GM18861 (cell line): ENCODE measurements around the gene RTN4RL2.

ENCODE experiments used
- ATAC-seq: cut with Tn5 transposase; IDR thresholded peaks from one replicate; pipeline ENCODE4 v1.9.1; 2021; ENCODE audit not compliant: unreplicated experiment

RTN4RL2 gene

DNA sequence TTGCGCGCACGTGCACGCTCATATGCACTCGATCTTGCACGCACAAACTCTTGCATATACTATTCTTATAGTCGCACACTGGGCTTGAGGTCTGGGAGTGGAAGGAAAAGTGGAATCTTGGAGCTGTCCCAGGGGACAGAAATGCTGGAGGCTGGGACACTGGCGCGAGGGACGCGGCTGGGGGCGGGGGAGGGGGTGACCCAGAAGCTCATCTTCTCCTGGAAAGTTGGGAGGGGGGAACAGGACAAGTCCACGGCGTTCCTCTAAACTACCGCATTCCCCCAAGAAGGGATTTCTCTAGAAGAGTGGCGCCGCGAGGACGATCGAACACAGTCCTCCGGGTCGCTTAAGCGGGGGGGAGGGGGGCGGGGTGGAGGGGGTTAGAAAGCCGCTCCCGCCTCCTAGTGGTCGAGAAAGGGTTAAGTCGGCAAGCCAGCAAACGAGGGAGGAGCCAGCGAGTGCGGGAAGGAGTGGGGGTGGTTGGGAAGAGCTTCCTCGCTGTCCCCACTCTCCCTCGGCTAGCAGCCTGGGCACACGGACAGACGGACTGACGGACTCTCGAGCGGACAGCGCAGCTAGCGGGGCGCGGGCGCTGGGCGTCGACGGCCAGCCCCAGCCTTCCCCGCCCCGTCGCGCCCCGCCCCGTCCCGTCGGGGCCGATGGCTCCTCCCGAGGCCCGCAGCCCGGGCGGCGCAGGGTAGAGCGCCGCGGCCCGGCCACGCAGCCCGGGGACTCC lies at the start of gene RTN4RL2:
TSS of gene RTN4RL2 (plus strand) at position 507 of the 736 bp plus-strand sequence. CDS start 338 bp downstream, outside the sequence.
- ATAC-seq: no peak

DNA sequence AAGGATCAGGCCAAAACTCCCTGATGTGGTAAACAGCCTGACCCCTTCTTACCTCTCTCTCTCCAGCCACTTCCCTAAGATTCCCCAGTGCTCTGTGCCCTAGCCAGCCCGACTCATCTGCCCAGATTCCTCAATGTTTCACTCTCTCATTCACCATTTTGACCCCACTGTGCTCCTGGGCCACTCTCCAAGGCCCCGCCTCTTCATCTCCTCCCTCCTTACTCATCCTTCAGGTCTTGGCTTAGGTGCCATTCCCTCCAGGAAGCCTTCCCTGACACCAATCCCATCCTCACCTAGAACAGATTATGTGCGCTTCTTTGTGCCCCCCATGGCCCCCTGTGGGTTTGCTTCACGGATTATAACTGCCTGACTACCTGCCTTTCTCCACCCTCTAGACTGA lies 46.6 kb upstream of the RTN4RL2 start:
- ATAC-seq: no peak

DNA sequence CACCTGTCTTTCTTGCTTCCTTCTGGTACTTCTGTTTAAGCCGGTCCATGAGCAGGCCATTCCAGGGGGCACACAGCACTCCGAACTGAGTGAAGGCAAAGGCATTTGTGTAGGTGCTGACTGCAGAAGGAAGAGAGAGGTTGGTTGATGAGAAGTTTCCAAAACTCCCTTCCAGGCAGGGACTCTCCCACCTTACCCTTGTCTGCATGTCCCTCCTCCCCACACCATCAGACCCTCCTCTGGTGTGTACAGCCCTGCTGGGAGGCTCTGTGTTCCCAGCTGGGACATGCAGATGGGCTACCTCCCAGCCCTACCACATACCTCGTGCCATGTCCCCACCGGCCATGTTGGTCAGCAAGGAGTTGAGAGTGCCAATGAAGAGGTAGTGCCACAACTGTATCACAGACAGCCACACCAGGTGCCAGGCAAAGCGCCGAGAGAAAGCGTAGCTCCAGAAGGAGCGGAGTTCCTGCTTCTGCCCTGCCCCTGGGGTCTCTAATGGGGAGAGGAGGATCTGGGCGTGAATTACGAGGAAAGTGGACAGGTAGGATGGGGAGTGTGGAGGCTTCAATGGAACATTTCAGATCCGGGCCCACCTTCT lies 45.6 kb upstream of the RTN4RL2 start:
- no peak for ATAC-seq

DNA sequence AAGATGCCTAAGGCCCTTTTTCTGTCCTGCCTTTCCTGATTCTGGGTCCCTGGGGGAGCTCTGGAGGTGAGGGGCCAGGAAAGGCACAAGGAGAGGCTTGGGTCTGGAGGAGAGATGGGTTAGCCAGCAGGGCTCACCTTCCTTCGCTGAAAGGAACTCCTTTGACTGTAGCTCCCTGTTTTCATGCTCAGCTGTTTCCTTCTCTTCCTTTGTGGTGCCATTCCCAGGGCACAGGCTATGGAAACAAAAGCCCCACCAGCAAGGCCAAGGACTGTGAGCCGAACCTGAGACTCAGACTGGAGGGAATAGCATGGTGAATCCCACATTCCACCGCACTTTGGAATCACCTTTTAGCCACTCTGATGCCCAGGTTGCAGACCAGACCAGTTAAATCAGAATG lies 43.9 kb upstream of the RTN4RL2 start:
- no peak for ATAC-seq

DNA sequence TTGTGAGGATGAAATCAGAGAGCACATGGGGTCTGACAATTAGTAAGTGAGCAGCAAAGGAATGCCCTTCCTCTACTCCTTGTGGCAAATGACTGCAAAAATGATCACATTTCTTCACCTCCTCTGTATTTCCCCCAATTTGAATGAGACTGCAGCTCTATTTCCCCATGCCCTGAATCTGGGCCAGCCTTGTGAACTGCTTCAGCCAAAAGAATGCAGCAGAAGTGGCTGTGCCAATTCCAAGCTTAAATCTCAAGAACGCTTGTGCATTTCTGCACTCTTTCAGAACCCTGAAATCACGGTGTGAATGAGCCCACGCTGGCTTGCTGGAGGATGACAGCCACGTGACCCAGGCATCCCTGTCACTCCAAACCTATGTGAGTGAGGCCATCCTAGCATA lies 43.3 kb upstream of the RTN4RL2 start:
- ATAC-seq: no peak

DNA sequence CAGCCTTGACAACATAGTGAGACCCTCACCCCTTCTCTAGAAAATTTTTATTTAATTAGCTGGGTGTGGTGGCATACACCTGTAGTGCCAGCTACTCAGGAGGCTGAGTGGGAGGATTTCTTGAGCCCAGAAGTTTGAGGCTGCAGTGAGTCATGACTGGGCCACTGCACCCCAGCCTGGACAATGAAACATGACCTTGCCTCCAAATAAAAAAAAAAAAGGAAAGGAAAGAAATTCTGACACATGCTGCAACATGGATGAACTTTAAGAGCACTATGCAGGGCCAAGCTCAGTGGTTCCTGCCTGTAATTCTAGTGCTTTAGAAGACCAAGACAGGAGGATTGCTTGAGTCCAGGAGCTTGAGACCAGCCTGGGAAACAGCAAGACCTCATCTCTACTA lies 42.2 kb upstream of the RTN4RL2 start:
- ATAC-seq: no peak

DNA sequence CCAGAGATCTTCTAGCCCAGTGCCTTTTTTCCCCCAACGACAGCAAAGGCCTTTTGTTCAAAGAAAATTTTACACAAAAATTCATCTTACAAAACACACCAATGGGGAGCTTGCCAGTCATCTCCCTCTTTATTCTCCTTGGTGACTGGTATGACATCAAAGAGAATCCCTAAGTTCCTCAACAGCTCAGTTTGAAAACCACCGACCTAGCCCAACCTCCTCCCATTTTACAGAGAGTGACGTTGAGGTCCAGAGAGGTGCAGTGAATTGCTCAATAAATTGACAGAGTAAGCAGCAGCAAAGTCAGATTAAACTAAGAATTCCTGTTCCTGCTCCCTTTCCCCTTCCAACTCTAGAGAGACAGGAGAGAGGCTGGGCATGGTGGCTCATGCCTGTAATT lies 41.2 kb upstream of the RTN4RL2 start:
- no peak for ATAC-seq

DNA sequence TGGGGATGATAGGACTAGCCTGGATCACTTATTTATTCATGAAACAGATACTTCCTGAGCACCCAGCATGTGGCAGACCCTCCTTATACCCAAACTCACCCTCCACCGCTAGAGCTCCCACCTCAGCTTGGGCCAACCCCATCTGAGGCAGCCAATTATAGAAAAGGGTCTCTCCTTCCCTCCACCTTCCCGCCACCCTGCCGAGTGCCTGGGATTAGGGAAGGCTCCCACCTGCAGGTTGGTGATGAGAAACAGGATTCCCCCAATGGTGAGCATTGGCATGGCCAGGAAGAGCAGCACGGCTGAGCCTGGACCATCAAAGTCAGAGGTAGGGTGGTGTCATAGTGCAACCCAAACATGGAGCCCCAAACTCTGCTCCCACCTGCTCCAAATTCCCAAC lies 39.3 kb upstream of the RTN4RL2 start:
- no peak for ATAC-seq

DNA sequence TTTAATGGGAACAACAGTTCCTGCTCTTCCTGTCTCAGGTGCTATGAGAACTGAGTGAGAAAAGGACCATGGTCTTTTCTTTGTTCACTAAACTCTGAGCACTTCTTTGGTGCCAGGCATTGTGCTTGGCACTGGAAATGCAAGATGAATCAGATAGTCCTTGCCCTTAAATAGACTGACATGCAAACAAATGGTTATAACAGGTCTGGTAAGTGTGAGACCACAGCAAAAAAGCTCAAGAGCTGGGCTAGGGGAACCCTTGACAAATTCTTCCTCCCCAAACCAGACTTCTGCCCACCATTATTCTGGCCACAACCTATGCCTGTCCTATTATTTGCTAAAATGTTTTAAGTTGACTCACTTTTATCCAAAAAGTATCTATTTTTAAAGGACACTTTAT lies 38.5 kb upstream of the RTN4RL2 start:
- ATAC-seq: no peak

DNA sequence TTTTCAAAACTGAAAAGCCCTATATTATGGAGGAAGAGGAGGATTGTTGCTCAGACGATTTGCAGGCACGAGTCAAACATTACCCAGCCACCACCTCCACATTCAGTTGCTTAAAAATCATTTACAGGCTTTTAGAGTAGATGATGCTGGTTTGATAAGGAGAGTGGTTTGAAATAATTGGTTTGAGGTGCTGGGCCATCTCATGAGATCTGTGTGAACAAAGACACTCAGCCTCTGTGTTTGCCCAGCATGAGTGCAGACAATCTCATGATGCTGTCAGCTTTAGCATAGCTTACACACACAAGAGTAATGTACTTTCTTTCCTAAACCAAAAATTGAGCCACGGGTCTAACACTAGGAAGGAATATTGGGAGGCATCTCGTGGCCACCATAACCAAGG lies 37.7 kb upstream of the RTN4RL2 start:
- no peak for ATAC-seq

DNA sequence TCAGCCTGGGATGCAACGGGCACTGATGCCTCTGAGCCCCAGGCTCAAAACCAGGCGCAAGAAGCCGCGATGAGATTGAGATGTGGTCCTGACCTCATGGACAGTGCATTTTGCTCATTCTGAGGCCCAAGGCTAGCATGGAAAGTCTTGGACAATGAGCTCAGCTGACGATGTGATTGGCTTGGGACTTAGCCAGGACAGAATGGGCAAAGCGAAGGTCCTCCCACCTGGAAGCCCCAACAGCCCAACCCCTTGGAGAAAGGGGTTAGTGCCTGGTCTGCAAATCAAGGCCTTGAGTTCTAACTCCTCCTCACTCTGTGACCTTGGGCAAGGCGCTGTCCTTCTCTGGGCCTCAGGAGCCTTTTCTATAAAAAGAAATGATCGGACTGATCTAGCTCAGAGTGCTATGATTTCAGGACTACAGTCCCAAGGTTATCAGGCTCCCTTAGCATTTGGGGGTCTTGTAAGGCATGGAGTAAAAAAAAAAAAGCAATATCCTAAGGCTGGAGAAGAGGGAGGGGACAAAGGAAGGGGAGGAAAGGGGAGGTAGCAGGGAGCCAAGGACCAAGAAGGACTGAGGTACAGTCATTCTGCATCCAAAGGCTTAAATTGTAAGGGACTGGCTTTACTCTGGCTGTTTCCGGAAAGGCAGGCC lies 36.1 kb upstream of the RTN4RL2 start:
- ATAC-seq: no peak

DNA sequence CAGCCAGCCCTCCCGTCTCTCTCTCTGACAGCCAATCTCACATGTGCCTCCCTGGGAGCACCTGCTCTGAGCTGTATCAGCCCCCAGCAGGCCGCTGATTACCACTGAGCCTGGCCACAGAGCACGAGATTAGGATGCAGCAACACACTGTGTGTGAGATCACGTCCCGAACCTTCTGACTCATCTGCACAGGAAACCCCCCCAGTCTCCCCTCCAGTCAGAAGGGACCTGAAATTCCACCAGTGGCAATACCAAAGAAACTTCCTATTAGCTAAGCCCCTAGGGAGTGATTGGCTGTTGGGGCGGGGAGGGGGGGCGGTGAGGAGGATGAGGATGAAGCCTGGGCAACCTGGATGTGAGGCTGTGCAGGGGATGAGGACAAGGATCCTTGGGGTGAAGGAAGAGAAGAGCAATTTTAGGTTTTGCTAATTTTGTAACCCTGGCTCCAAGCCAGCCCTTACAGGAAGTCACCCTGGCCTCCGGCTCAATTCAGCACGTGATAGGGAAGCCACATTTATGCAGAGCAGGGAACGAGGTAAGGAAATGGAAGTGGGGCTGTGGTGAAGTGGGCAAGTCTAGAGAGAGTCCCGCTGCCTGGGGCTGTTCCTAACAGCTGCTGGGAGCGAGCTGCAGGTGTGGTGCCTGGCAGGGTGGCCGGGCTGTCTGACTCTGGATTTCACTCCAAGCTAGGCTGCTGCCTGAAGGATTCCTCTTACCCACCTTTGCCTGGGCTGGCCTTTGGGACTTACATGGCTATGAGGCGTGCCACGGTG lies 35.4 kb upstream of the RTN4RL2 start:
- peak; percentile 94 for ATAC-seq

DNA sequence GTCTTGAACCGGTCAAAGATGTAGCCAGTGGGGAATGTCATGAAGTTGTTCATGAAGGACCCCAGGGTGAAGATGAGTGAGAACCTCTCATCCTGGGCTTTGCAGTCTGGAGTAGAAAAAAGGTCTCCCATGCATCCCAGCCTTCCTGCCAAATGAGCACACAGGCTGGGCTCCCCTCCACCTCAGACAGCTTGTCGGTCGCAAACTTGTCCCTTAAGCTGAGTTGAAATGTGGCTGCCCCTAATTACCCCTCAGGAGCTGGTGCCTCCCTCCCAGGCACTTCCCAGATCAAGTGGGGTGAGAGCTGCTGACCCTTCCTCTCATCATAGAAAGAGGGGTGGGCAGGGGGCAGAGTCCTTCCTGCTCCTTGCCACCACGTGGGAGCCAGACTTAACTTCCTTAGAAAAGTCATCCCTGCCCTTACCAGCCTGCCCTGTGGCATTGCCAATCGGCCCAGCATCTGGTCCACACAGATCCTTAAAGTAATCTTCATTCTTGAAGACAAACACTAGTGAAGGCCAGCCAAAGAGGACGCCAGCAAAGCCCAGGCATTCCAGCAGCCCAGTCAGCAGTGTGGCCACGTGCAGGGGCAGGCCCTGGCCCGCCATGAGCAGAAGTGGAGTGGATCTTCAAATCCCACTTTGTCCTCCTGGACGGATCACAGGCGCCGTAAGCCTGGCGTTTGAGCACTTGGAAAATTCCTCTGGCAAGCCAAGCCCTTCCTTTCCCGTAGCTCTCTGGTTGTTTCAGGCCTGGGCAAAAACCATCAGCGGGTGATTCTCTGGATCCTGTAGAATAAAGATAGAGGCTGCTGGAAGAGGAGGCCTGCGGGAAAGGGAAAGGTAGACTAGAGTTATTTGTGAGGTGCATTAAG lies 34.5 kb upstream of the RTN4RL2 start:
- ATAC-seq: no peak

DNA sequence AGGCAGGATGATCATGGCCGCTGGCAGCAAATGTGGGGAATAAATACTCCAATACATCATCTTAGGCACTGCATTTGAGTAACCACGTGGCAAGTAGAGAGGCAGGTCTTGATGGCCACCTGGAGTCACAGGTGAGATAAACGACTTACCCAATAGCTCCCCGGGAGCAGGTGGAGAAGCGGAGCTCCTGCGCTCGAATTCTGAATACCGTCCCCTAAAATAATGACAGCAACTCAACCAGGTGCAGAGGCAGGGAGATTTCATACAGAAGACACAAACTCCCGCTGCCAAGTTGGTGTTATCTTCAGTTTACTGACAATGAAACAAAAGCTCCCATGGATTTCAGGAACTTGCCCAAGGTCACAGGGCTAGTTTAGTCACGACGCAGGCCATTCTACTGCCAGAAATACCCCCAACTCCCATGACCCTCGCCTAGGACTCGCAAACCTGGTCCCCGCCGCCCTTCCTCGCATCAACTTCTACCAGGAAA lies 33.8 kb upstream of the RTN4RL2 start:
- ATAC-seq: no peak

DNA sequence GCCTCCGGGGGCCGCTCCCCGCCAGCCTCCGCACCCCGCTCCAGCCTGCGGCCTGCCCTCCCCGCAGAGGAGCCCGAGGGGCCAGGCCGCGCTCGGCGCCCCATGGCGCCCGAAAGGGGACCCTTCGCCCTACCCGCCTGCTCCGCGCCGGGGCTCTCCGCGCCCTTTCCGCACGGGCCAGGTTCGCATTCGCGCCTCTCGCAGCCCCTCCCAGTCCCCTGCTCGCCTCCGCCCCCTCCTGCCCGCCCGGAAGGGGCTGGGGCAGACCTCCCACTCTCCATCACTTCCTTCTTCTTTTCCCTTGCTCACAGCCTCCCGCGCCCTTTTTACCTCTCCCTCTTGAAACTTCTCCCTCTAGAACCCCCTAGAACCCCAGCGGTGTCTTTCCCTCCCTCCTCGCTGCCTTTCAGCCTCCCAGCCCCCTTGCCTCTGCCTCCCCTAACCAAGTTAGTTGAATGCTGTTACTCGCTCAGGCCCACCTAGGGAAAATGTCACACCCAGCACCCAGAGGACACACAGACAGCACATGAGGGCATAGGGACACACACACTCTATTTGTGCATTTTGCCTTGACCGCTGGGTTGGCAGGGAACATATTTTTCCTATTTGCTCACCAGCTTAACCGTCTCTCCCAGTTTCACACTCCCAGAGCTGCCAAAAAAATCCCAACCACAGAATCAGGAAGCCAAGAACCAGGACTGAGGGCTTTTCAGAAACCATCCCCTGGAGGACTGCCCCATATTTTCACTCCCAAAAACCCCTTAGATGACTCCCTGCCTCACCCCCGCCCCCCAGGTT lies 33.2 kb upstream of the RTN4RL2 start, which contains the start of gene SLC43A3:
TSS of gene SLC43A3 (minus strand) at position 193 of the 798 bp plus-strand sequence. CDS start 949 bp downstream, outside the sequence.
- ATAC-seq: peak; percentile 44

DNA sequence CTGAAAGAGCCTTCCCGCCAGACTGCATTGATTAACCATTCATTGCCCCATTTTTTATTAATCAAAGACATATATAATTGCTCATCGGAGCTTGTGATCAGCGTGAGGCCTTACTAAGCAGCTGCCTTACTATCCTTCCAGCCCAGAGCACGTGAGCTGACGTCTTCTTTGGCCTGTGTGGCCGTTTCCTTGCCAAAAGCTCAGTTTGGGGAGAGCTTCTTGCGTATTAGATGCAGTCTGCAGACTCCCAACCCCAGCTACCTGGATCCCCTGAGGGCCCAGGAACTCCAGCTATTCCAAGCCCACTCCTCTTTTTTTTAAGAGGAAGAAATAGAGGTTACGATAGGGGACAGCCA lies 32.6 kb upstream of the RTN4RL2 start:
- no peak for ATAC-seq

DNA sequence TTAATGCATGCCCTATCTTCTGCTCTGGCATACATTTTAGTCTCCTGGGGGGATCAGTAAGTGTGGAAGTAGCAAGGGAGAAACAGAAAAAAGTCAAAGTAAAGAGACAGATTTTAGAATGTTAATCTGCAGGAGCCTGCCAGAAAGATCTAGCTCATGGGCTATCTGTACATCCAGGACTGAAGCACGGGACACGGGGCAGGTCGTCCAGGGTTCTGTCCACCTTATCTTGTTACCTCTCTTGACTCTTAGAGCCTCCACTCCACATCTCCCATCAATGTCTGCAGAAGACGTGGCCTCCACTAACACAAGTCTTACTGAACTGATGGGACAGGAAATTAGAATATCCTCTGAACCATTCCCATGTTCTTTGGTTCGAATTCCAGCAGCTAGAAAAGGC lies 31.7 kb upstream of the RTN4RL2 start:
- ATAC-seq: no peak

DNA sequence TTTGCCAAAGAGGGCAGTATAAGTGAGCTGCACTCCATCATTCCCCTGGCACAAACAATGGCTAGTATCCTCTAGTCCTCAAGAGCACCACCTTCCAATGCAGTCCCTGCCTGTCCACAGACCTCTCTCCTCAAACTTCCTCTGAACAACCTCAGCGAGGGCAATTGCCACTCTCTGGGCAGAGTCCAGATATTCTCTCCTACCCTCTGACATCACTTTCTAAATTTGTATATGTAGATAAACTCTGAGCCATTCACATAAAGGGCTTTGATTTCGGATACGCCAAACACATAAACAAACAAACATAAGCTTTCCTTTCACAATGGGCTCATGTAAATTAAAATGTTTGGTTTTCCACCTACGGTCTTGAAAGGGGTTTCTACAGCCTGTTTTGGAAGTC lies 30.4 kb upstream of the RTN4RL2 start:
- ATAC-seq: no peak

DNA sequence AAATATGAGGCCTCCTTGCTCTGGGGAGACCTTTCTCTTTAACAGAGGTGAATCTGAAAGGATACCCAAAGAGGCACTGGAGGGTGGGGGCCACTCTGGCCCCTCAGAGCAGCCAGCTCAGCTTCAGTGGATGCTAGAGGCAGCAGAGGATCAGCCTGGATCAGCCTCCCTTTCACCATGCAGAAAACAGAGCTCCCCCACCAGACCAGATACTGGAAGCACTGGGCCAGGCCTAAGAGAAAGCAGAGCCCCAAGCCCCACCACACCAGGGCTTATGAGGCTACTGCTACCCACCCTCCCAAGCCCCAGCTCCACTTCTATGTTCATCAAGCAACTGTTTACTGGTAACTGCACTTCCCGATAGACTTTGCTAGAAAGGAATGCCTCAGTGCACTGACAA lies 29.4 kb upstream of the RTN4RL2 start:
- ATAC-seq: no peak

DNA sequence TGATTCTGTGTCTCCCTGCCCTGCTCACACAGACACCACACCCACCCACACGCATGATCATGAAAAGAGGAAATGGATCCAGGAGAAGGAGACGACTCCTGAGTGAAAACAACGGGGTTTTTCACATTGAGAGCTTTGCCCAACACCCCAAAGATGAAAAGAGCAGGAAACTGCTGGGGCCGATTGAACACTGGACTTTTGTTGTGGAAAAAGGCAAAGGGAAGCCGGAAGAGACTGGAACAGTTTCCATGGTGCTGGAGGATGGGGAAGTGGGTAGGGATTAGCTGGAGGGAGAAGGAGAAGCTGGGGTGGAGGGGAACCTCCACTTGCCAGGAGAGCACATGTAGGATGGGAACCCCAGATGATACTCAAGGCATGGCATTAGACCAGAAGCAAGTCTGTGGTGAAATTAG lies 28.2 kb upstream of the RTN4RL2 start:
- no peak for ATAC-seq
